Esophagus muscularis mucosa (tissue), 4 donors: ENCODE results near the gene DENND1C.

Experiments used
- CTCF ChIP-seq, 3 experiments: fragments of 200-600 bp in 2 of 3; fragments of 450-650 bp in 1 of 3; sonication (generic) in 2 of 3; IDR thresholded peaks; one replicate each; pipeline ENCODE4 v1.5.1; 2017 to 2019; ENCODE audit warnings: antibody characterized with exemption in 3 of 3, mild to moderate bottlenecking in 2 of 3, moderate library complexity in 1 of 3
- EP300 ChIP-seq: sonication (generic); formaldehyde crosslinking; IDR thresholded peaks from one replicate; pipeline ENCODE4 v1.6.1; 2017; ENCODE audit warnings: antibody characterized with exemption
- POLR2A ChIP-seq: fragments of 450-650 bp; IDR thresholded peaks from one replicate; pipeline ENCODE4 v1.6.1; 2017; ENCODE audit warnings: antibody characterized with exemption, moderate library complexity, mild to moderate bottlenecking, low read depth

GRCh38 chr19:6480848-6481415 is 655 bp downstream of the DENND1C start:
- no peak for TF ChIP-seq CTCF (IDR thresholded peaks at IDR 0.05)
- TF ChIP-seq POLR2A = no peak
- no peak for TF ChIP-seq EP300
